HepG2 (cell line): ENCODE data around the gene CHTF8. TPM values are rescaled to one million over a fixed set of nuclear protein-coding genes. Genes with fewer than 3 reads are reported as not detected.

Experiments
- ATAC-seq: fragments of 200-7000 bp; cut with Tn5 transposase; 3 replicates; pipeline ENCODE4 v1.9.1; 2020; ENCODE audit warnings: mild to moderate bottlenecking, moderate library complexity
- BruUV-seq: library from RNA; stranded (reverse); fragments of 400-500 nt; replicated peaks from 2 replicates; lab custom pipeline; 2021; lab: Mats Ljungman, UMichigan
- CTCF ChIA-PET: fragments of 300-600 bp; formaldehyde crosslinking; extraction: SDS; loops from one replicate; lab custom pipeline; 2021; ENCODE audit warnings: low total read pairs, inconsistent platforms, low intra/inter-chr PET ratio; lab: Yijun Ruan, JAX
- POLR2A ChIA-PET: fragments of 350-600 bp; sonication (Branson Sonifier 250); formaldehyde crosslinking; loops from one replicate; lab custom pipeline; 2020; ENCODE audit warnings: antibody characterized with exemption, inconsistent platforms; lab: Yijun Ruan, JAX
- DNase-seq: peaks from one replicate; pipeline ENCODE4 v3.0.0-alpha.2; 2015; ENCODE audit warnings: low spot score
- FAIRE-seq: peaks from 3 replicates; lab custom pipeline; 2011; peaks lifted over from hg19 to GRCh38; lab: Jason Lieb, UNC
- H2AFZ ChIP-seq: one replicate; pipeline ENCODE4 v1.6.1; 2011; ENCODE audit warnings: low read length, inconsistent platforms
- H3K27ac ChIP-seq: fragments of 300-600 bp; 3 replicates; pipeline ENCODE4 v1.8.0; 2011; ENCODE audit warnings: mixed run types, mild to moderate bottlenecking, mixed read lengths, low read length, inconsistent platforms; ENCODE audit not compliant: insufficient read depth; ENCODE audit errors: extremely low read length
- H3K27me3 ChIP-seq, 2 experiments: fragments of 200-600 bp in 1 of 2; 2 replicates in 1 of 2; 3 replicates in 1 of 2; pipeline versions ENCODE4 v1.6.0 to v1.8.0; 2011; ENCODE audit warnings: low read length in 2 of 2, mild to moderate bottlenecking in 2 of 2, moderate library complexity in 2 of 2, inconsistent platforms in 1 of 2; ENCODE audit not compliant: insufficient read depth in 2 of 2, control insufficient read depth in 1 of 2
- H3K36me3 ChIP-seq, 2 experiments: fragments of 200-600 bp in 1 of 2; replicated peaks in 1 of 2; 2 replicates in 1 of 2; 3 replicates in 1 of 2; pipeline versions ENCODE4 v1.5.1 to v1.8.0; 2011; ENCODE audit warnings: low read length in 2 of 2, inconsistent platforms in 1 of 2; ENCODE audit not compliant: insufficient read depth in 2 of 2, control insufficient read depth in 1 of 2
- H3K4me1 ChIP-seq: 2 replicates; pipeline ENCODE4 v1.5.1; 2012; ENCODE audit warnings: low read length, inconsistent platforms; ENCODE audit not compliant: insufficient read depth
- H3K4me2 ChIP-seq: 2 replicates; pipeline ENCODE4 v1.6.0; 2011; ENCODE audit warnings: low read depth, low read length, inconsistent platforms
- H3K4me3 ChIP-seq, 3 experiments: fragments of 200-600 bp in 1 of 3; sonication (generic), shearing (Covaris generic) in 1 of 3; replicated peaks in 1 of 3; 2 replicates each; pipeline ENCODE4 v1.5.1; 2011 to 2016; ENCODE audit warnings: low read length in 3 of 3, inconsistent platforms in 2 of 3, low read depth in 2 of 3, mild to moderate bottlenecking in 2 of 3, control low read depth in 1 of 3, mixed read lengths in 1 of 3; ENCODE audit not compliant: insufficient read depth in 1 of 3
- H3K79me2 ChIP-seq: one replicate; pipeline ENCODE4 v1.6.1; 2011; ENCODE audit warnings: low read length, inconsistent platforms; ENCODE audit not compliant: insufficient read depth
- H3K9ac ChIP-seq: 2 replicates; pipeline ENCODE4 v1.6.0; 2011; ENCODE audit warnings: mild to moderate bottlenecking, low read depth, low read length, inconsistent platforms; ENCODE audit not compliant: insufficient read depth
- H3K9me3 ChIP-seq: 2 replicates; pipeline ENCODE4 v1.5.1; 2012; ENCODE audit warnings: mild to moderate bottlenecking, low read length
- H4K20me1 ChIP-seq: 2 replicates; pipeline ENCODE4 v1.6.0; 2011; ENCODE audit warnings: inconsistent platforms, mild to moderate bottlenecking, low read length, moderate library complexity; ENCODE audit not compliant: insufficient read depth
- HNRNPLL ChIP-seq: fragments of 200-400 bp; formaldehyde crosslinking; IDR thresholded peaks from 2 replicates; pipeline ENCODE4 v1.6.1; 2017; ENCODE audit warnings: mild to moderate bottlenecking, low read depth, low read length; ENCODE audit not compliant: poor library complexity, severe bottlenecking
- JUN ChIP-seq: sonication (generic); formaldehyde crosslinking; IDR thresholded peaks from 2 replicates; pipeline ENCODE4 v1.4.0; 2020; ENCODE audit warnings: mild to moderate bottlenecking, missing genetic modification reagents
- NFYB ChIP-seq: sonication (generic); formaldehyde crosslinking; IDR thresholded peaks from 2 replicates; pipeline ENCODE4 v1.4.0; 2020; ENCODE audit warnings: missing genetic modification reagents
- SAP130 ChIP-seq: IDR thresholded peaks from 2 replicates; pipeline ENCODE4 v1.6.1; 2016; ENCODE audit warnings: low read depth
- SP2 ChIP-seq: sonication (generic); formaldehyde crosslinking; IDR thresholded peaks from 2 replicates; pipeline ENCODE4 v1.5.1; 2020; ENCODE audit warnings: mild to moderate bottlenecking, missing genetic modification reagents
- ZKSCAN5 ChIP-seq: sonication (generic); formaldehyde crosslinking; IDR thresholded peaks from 2 replicates; pipeline ENCODE4 v1.5.1; 2020; ENCODE audit warnings: mild to moderate bottlenecking, missing genetic modification reagents
- ZUFSP ChIP-seq: sonication (generic); formaldehyde crosslinking; IDR thresholded peaks from 2 replicates; pipeline ENCODE4 v1.9.0; 2021; ENCODE audit warnings: missing genetic modification reagents, mild to moderate bottlenecking, borderline replicate concordance
- WGBS: methylation state at CpG from one replicate; pipeline ENCODE4 v1.1.6; 2017; ENCODE audit warnings: low lambda C conversion rate; 5-methylcytosine and 5-hydroxymethylcytosine counted together
- in situ Hi-C: cut with HindIII; loops from 2 replicates; pipeline ENCODE4 v1.10.0; 2017; ENCODE audit warnings: low pct_unique_long_range_greater_than_20kb; ENCODE audit not compliant: extremely low pct_ligation_motif_present
- intact Hi-C: fragments of 100-400 bp; cut with micrococcal nuclease; formaldehyde crosslinking; loops from one replicate; pipeline ENCODE4 v1.10.0; 2022; ENCODE audit not compliant: unreplicated experiment
- polyA plus RNA-seq, 8 experiments: library from polyadenylated mRNA; depleted of rRNA in 3 of 8; stranded (reverse) in 7 of 8; unstranded in 1 of 8; fragments of >200 nt; fragmentation: Illumina TruSeq in 4 of 8; extraction: Trizol in 4 of 8; gene quantifications; 2 replicates each; pipeline versions ENCODE4 v1.2.1 to v1.2.3, GENCODE V29; 2011 to 2016; ENCODE audit warnings: low read depth in 4 of 8, missing spikeins in 1 of 8, mixed read lengths in 1 of 8; ENCODE audit not compliant: insufficient read depth in 1 of 8
- total RNA-seq, 5 experiments: library from RNA; depleted of rRNA; stranded (reverse); fragments of >200 nt; fragmentation: Illumina TruSeq; extraction: Trizol; gene quantifications; 2 replicates each; pipeline ENCODE4 v1.2.3, GENCODE V29; 2016; ENCODE audit warnings: low read depth in 1 of 5
- TF ChIP-seq, protein P1 (sequence below), 2 experiments: IDR thresholded peaks; 2 replicates each; pipeline ENCODE4 v1.6.1; 2011 to 2012; ENCODE audit warnings: low read length in 2 of 2, borderline replicate concordance in 1 of 2, low read depth in 1 of 2, mild to moderate bottlenecking in 1 of 2, moderate library complexity in 1 of 2
- TF ChIP-seq, protein P2 (sequence below): sonication (generic); formaldehyde crosslinking; IDR thresholded peaks from 2 replicates; pipeline ENCODE4 v1.4.0; 2020; ENCODE audit warnings: missing genetic modification reagents, borderline replicate concordance
- TF ChIP-seq, protein P3 (sequence below): sonication (generic); formaldehyde crosslinking; IDR thresholded peaks from 2 replicates; pipeline ENCODE4 v1.4.0; 2020; ENCODE audit warnings: mild to moderate bottlenecking, low read depth, missing genetic modification reagents
- TF ChIP-seq, protein P4 (sequence below): fragments of 450-650 bp; IDR thresholded peaks from 2 replicates; pipeline ENCODE4 v1.6.1; 2016

CHTF8 gene
- total and polyA plus RNA-seq, 2 of the 13 experiments (the other 11 are each of a cell fraction or from before 2014, with no cell fraction given) = 37.2 to 67.5 TPM

GRCh38 chr16:69169607-69170352 lies 37.4 kb upstream of the CHTF8 start:
- Histone ChIP-seq H3K4me2 (no peak overlapping the region), H3K9ac (no peak overlapping the region), H3K4me3 (no peak overlapping the region), H3K4me1 (no peaks in the 10 kb centered on the region), H4K20me1 (no peaks in the 10 kb centered on the region), H3K36me3 (peaks cover 24 to 54% of the 10 kb centered on the region in 2 experiments), H2AFZ (no peak overlapping the region), H3K27me3 (no peaks in the 10 kb centered on the region), H3K27ac (no peak overlapping the region), H3K79me2 (no peaks in the 10 kb centered on the region), H3K9me3 (no peaks in the 10 kb centered on the region)
- BruUV-seq = no TSS peak
- 96% methylated on average over 6 of the region's 6 CpGs for WGBS
- no peak for DNase-seq
- no peak for ATAC-seq
- intact Hi-C loops = no loop called here
- no peak for FAIRE-seq
- in situ Hi-C loops = no loop called here
- ChIA-PET POLR2A (no interaction called here), CTCF (no interaction called here)
- TF ChIP-seq SP2 (CRISPR knock-in tag) (no peak), HNRNPLL (no peak), NFYB (CRISPR knock-in tag) (no peak), ZUFSP (CRISPR knock-in tag) (no peak), SAP130 (no peak), JUN (no peak), ZKSCAN5 (CRISPR knock-in tag) (no peak)
- TF ChIP-seq, protein P1, sequence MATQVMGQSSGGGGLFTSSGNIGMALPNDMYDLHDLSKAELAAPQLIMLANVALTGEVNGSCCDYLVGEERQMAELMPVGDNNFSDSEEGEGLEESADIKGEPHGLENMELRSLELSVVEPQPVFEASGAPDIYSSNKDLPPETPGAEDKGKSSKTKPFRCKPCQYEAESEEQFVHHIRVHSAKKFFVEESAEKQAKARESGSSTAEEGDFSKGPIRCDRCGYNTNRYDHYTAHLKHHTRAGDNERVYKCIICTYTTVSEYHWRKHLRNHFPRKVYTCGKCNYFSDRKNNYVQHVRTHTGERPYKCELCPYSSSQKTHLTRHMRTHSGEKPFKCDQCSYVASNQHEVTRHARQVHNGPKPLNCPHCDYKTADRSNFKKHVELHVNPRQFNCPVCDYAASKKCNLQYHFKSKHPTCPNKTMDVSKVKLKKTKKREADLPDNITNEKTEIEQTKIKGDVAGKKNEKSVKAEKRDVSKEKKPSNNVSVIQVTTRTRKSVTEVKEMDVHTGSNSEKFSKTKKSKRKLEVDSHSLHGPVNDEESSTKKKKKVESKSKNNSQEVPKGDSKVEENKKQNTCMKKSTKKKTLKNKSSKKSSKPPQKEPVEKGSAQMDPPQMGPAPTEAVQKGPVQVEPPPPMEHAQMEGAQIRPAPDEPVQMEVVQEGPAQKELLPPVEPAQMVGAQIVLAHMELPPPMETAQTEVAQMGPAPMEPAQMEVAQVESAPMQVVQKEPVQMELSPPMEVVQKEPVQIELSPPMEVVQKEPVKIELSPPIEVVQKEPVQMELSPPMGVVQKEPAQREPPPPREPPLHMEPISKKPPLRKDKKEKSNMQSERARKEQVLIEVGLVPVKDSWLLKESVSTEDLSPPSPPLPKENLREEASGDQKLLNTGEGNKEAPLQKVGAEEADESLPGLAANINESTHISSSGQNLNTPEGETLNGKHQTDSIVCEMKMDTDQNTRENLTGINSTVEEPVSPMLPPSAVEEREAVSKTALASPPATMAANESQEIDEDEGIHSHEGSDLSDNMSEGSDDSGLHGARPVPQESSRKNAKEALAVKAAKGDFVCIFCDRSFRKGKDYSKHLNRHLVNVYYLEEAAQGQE (IDR thresholded peaks at IDR 0.05; ENCODE audit: borderline replicate concordance in 1 of 2, low read depth in 1 of 2, low read length in 2 of 2) = no peak
- TF ChIP-seq, protein P2, sequence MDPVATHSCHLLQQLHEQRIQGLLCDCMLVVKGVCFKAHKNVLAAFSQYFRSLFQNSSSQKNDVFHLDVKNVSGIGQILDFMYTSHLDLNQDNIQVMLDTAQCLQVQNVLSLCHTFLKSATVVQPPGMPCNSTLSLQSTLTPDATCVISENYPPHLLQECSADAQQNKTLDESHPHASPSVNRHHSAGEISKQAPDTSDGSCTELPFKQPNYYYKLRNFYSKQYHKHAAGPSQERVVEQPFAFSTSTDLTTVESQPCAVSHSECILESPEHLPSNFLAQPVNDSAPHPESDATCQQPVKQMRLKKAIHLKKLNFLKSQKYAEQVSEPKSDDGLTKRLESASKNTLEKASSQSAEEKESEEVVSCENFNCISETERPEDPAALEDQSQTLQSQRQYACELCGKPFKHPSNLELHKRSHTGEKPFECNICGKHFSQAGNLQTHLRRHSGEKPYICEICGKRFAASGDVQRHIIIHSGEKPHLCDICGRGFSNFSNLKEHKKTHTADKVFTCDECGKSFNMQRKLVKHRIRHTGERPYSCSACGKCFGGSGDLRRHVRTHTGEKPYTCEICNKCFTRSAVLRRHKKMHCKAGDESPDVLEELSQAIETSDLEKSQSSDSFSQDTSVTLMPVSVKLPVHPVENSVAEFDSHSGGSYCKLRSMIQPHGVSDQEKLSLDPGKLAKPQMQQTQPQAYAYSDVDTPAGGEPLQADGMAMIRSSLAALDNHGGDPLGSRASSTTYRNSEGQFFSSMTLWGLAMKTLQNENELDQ (CRISPR knock-in tag) = no peak
- TF ChIP-seq, protein P3, sequence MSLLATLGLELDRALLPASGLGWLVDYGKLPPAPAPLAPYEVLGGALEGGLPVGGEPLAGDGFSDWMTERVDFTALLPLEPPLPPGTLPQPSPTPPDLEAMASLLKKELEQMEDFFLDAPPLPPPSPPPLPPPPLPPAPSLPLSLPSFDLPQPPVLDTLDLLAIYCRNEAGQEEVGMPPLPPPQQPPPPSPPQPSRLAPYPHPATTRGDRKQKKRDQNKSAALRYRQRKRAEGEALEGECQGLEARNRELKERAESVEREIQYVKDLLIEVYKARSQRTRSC (CRISPR knock-in tag) = no peak
- TF ChIP-seq, protein P4, sequence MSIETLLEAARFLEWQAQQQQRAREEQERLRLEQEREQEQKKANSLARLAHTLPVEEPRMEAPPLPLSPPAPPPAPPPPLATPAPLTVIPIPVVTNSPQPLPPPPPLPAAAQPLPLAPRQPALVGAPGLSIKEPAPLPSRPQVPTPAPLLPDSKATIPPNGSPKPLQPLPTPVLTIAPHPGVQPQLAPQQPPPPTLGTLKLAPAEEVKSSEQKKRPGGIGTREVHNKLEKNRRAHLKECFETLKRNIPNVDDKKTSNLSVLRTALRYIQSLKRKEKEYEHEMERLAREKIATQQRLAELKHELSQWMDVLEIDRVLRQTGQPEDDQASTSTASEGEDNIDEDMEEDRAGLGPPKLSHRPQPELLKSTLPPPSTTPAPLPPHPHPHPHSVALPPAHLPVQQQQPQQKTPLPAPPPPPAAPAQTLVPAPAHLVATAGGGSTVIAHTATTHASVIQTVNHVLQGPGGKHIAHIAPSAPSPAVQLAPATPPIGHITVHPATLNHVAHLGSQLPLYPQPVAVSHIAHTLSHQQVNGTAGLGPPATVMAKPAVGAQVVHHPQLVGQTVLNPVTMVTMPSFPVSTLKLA = no peak
